ENCODE measurements around the gene MDGA2. TPM values are rescaled to one million over a fixed set of nuclear protein-coding genes. Genes with fewer than 3 reads are reported as not detected.

MDGA2 gene
- polyA plus RNA-seq, 1 of the 3 experiments (the other 2 are of a cell fraction): not detected

DNA sequence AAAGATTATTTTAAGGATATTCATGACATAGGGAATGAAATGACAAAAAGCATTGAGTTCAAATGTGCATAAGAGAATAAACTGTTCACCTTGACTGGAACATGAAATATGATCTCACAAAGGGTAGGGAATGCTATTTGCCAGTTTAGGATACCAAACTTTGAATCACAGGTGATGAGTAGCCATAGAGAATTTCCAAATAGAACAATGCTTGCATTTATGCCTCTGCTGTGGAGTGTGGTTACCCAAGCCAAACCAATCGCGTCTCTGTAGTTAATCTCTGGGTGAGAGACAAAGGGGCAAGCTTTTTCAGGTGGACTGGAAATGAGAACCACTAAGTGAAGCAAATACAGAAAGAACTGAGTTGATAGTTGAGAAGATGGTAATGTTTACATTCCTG lies 652.7 kb downstream of the MDGA2 start (continued):
- TF ChIP-seq CTCF (IDR thresholded peaks at IDR 0.05): no peak
- TF ChIP-seq YY1 (IDR thresholded peaks at IDR 0.05; ENCODE audit: low read depth): no peak
- TF ChIP-seq, protein P1, sequence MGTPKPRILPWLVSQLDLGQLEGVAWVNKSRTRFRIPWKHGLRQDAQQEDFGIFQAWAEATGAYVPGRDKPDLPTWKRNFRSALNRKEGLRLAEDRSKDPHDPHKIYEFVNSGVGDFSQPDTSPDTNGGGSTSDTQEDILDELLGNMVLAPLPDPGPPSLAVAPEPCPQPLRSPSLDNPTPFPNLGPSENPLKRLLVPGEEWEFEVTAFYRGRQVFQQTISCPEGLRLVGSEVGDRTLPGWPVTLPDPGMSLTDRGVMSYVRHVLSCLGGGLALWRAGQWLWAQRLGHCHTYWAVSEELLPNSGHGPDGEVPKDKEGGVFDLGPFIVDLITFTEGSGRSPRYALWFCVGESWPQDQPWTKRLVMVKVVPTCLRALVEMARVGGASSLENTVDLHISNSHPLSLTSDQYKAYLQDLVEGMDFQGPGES (IDR thresholded peaks at IDR 0.05; ENCODE audit: low read depth, low read length): no peak

DNA sequence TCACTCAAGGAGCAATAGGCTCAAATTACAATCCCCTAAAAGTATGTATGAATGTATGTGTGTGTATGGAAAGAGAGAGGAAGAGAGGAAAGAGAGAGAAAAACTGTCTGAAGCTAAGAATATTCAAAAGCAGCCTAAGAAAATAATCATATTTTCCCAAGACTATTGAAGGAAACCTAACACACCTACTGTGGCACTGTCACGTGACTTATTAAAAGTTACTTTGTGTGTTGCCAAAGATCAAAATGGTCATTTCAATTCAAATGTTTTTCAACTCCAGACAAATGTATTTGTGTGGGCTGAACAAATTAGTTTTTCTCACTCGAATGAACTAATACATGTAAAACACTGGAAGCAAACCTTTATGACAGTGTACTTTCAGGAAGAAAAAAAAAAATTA lies 654.9 kb downstream of the MDGA2 start:
- Histone ChIP-seq H3K27ac (ENCODE audit: low read depth in 2 of 2, low read length in 1 of 2) (no peak overlapping the region), H3K9me3 (no peaks in the 10 kb centered on the region), H3K36me3 (replicated peaks in 1 of 2; ENCODE audit: control insufficient read depth in 1 of 2, insufficient read depth in 2 of 2, low read length in 1 of 2) (no peaks in the 10 kb centered on the region), H4K20me1 (ENCODE audit: insufficient read depth) (no peaks in the 10 kb centered on the region), H3K4me3 (ENCODE audit: low read depth in 2 of 2, low read length in 1 of 2) (no peak overlapping the region), H3K9me2 (no peaks in the 10 kb centered on the region), H3K79me2 (ENCODE audit: insufficient read depth) (no peaks in the 10 kb centered on the region), H3F3A (replicated peaks; ENCODE audit: insufficient read depth) (no peaks in the 10 kb centered on the region), H3K4me1 (ENCODE audit: control insufficient read depth in 1 of 2, insufficient read depth in 2 of 2, low read depth in 1 of 2, low read length in 1 of 2) (no peaks in the 10 kb centered on the region), H3K4me2 (no peak overlapping the region), H3K9ac (no peak overlapping the region), H3K27me3 (ENCODE audit: insufficient read depth) (no peaks in the 10 kb centered on the region), H2AFZ (ENCODE audit: low read depth) (no peak overlapping the region)
- DNase-seq: no peak
- WGBS (ENCODE audit: low lambda C conversion rate): 6% methylated on average over 2 of the region's 2 CpGs
- TF ChIP-seq NFIC (IDR thresholded peaks at IDR 0.05; ENCODE audit: borderline replicate concordance) (no peak), SIN3A (IDR thresholded peaks at IDR 0.05; ENCODE audit: borderline replicate concordance, low read depth, low read length) (no peak), TEAD4 (IDR thresholded peaks at IDR 0.05; ENCODE audit: borderline replicate concordance, insufficient read depth) (no peak), FOXJ3 (CRISPR knock-in tag; IDR thresholded peaks at IDR 0.05) (no peak)
- ChIA-PET CTCF (no interaction called here), POLR2A (no interaction called here)

DNA sequence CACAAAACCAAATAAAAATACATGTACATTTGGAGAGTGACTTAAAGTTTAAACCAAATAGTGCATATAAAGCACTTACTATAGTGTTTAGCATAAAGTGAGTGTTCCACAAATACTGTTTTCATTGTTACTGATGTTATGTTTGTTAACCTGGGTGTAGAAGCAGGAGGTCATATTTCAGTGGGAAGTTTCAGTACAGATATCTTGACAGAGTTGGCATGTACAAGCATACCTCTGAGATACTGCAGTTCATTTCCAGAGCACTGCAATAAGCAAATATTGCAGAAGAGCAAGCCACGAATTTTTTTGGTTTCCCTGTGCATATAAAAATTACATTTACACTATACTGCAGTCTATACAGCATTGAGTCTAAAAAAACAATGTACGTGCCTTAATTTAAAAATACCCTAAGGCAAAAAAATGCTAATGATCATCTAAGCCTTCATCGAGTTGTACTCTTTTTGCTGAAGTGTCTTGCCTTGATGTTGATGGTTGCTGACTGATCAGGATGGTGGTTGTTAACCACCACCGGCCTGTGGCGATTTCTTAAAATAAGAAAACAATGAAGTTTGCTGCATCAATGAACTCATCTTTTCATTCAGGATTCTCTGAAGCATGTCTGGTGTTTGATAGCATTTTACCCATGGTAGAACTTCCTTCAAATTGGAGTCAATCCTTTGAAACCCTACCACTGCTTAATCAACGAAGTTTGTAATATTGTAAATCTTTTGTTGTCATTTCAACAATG lies 662.7 kb downstream of the MDGA2 start:
- no peaks in the 10 kb centered on the region for H4K20me1 ChIP-seq (ENCODE audit: insufficient read depth)
- WGBS (ENCODE audit: low lambda C conversion rate): 6% methylated on average over 6 of the region's 6 CpGs
- H3K4me2 ChIP-seq: no peak overlapping the region
- no peaks in the 10 kb centered on the region for H3K9me3 ChIP-seq
- no peaks in the 10 kb centered on the region for H3K4me1 ChIP-seq (ENCODE audit: control insufficient read depth in 1 of 2, insufficient read depth in 2 of 2, low read depth in 1 of 2, low read length in 1 of 2)
- no peaks in the 10 kb centered on the region for H3K27me3 ChIP-seq (ENCODE audit: insufficient read depth)
- H3K27ac ChIP-seq (ENCODE audit: low read depth in 2 of 2, low read length in 1 of 2): no peak overlapping the region
- no peaks in the 10 kb centered on the region for H3K79me2 ChIP-seq (ENCODE audit: insufficient read depth)
- no peak overlapping the region for H3K4me3 ChIP-seq (ENCODE audit: low read depth in 2 of 2, low read length in 1 of 2)
- H3K9ac ChIP-seq: no peak overlapping the region
- no peaks in the 10 kb centered on the region for H3K9me2 ChIP-seq
- ChIA-PET POLR2A (no interaction called here), CTCF (no interaction called here)
- no peak for DNase-seq
- no peaks in the 10 kb centered on the region for H3K36me3 ChIP-seq (replicated peaks in 1 of 2; ENCODE audit: control insufficient read depth in 1 of 2, insufficient read depth in 2 of 2, low read length in 1 of 2)
- no peak overlapping the region for H2AFZ ChIP-seq (ENCODE audit: low read depth)
- no peaks in the 10 kb centered on the region for H3F3A ChIP-seq (replicated peaks; ENCODE audit: insufficient read depth)
- TF ChIP-seq SMC3 (IDR thresholded peaks at IDR 0.05; ENCODE audit: low read depth, low read length): no peak
- no peak for TF ChIP-seq ELF1 (IDR thresholded peaks at IDR 0.05)
- TF ChIP-seq SIN3A (IDR thresholded peaks at IDR 0.05; ENCODE audit: borderline replicate concordance, low read depth, low read length): no peak
- no peak for TF ChIP-seq TAF1 (IDR thresholded peaks at IDR 0.05; ENCODE audit: borderline replicate concordance, low read depth, low read length)
- TF ChIP-seq EZH2phosphoT487 (IDR thresholded peaks at IDR 0.05; ENCODE audit: borderline replicate concordance, low read depth): no peak
- no peak for TF ChIP-seq JUND (IDR thresholded peaks at IDR 0.05)
- no peak for TF ChIP-seq NRF1 (IDR thresholded peaks at IDR 0.05; ENCODE audit: low read depth, low read length)
- TF ChIP-seq YY1 (IDR thresholded peaks at IDR 0.05; ENCODE audit: low read depth): no peak
- TF ChIP-seq NFIC (IDR thresholded peaks at IDR 0.05; ENCODE audit: borderline replicate concordance): no peak
- TF ChIP-seq TEAD4 (IDR thresholded peaks at IDR 0.05; ENCODE audit: borderline replicate concordance, insufficient read depth): no peak
- no peak for TF ChIP-seq CTCF (IDR thresholded peaks at IDR 0.05)
- TF ChIP-seq, protein P1 (IDR thresholded peaks at IDR 0.05; ENCODE audit: low read depth, low read length): no peak
- TF ChIP-seq, protein P2, sequence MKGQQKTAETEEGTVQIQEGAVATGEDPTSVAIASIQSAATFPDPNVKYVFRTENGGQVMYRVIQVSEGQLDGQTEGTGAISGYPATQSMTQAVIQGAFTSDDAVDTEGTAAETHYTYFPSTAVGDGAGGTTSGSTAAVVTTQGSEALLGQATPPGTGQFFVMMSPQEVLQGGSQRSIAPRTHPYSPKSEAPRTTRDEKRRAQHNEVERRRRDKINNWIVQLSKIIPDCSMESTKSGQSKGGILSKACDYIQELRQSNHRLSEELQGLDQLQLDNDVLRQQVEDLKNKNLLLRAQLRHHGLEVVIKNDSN (IDR thresholded peaks at IDR 0.05; ENCODE audit: borderline replicate concordance, low read depth): no peak
- no peak for TF ChIP-seq USF2 (IDR thresholded peaks at IDR 0.05; ENCODE audit: borderline replicate concordance, low read depth, low read length)

Data from SK-N-SH (cell line).